T-helper 17 cell (primary cell): Measurements from ENCODE around the gene ZNF792. TPM values are rescaled to one million over a fixed set of nuclear protein-coding genes. Genes with fewer than 3 reads are reported as not detected.
A peak's percentile ranks its signal among the peaks of the same experiment; 100 is the strongest.
"Not testable (repeated sequence)": the region's sequence is repeated elsewhere in the genome, so short reads cannot be mapped to it uniquely, and the experiment has no call there.

Experiments
- ATAC-seq: fragments of 150-1000 bp; cut with Tn5 transposase; 2 replicates; pipeline ENCODE4 v1.10.0; 2021; ENCODE audit warnings: mild to moderate bottlenecking, moderate library complexity
- DNase-seq, 3 donors: peaks; one replicate each; pipeline versions ENCODE4 v3.0.0 to v3.0.0-alpha.2; 2020 to 2021
- H3K9me3 ChIP-seq: one replicate; pipeline ENCODE4 v1.7.0; 2013; ENCODE audit warnings: low read length, mild to moderate bottlenecking; ENCODE audit not compliant: control insufficient read depth, poor library complexity, severe bottlenecking
- H3K27ac Mint-ChIP-seq: one replicate; pipeline ENCODE4 v1.8.0; 2022; ENCODE audit warnings: mild to moderate bottlenecking, moderate library complexity, mixed read lengths
- H3K27me3 Mint-ChIP-seq: one replicate; pipeline ENCODE4 v1.8.0; 2022; ENCODE audit warnings: mixed read lengths
- H3K36me3 Mint-ChIP-seq: one replicate; pipeline ENCODE4 v1.8.0; 2022; ENCODE audit warnings: low read depth, mixed read lengths
- H3K4me1 Mint-ChIP-seq: one replicate; pipeline ENCODE4 v1.8.0; 2022; ENCODE audit warnings: mild to moderate bottlenecking, mixed read lengths
- H3K4me3 Mint-ChIP-seq: one replicate; pipeline ENCODE4 v1.8.0; 2022; ENCODE audit warnings: mild to moderate bottlenecking, moderate library complexity, mixed read lengths
- total RNA-seq, 4 donors: library from RNA in 2 of 4; stranded (reverse) in 2 of 4; gene quantifications; one replicate each; pipeline ENCODE4 v1.2.3 and lab custom pipeline; 2022 to 2026

Gene ZNF792
- total RNA-seq (10 to 100 TPM; 15.1 to 15.5 TPM), total RNA-seq (lab: John Stamatoyannopoulos, UW) (23.5 to 66.4 reads per million in 2 donors)

- Mint-ChIP-seq H3K4me1 (peaks cover 9% of the 10 kb centered on the region), H3K27ac (peak within 1 kb of the TSS; percentile 75), H3K4me3 (peak within 1 kb of the TSS; percentile 87), H3K36me3 (peaks cover 10% of the 10 kb centered on the region), H3K27me3 (no peaks in the 10 kb centered on the region)
- peak; percentile 15 to 32 (median 25) for DNase-seq
- peaks cover 26% of the 10 kb centered on the region for H3K9me3 ChIP-seq
- peak; percentile 64 for ATAC-seq
These were observed at the start of gene ZNF792 for GRCh38 chr19:34963573-34964406. Gene ZNF792 (minus strand): TSS chr19:34964229. CDS start chr19:34963662, 567 bp downstream.

- H3K27me3 Mint-ChIP-seq: no peaks in the 10 kb centered on the region
- peaks cover 6% of the 10 kb centered on the region for H3K36me3 Mint-ChIP-seq
- peak overlapping the region; percentile 98 for H3K27ac Mint-ChIP-seq
- H3K9me3 ChIP-seq: no peaks in the 10 kb centered on the region
- DNase-seq (peak; percentile 70 to 85 (median 81)), ATAC-seq (peak; percentile 81)
- H3K4me1 Mint-ChIP-seq: peaks cover 46% of the 10 kb centered on the region
- peak overlapping the region; percentile 95 for H3K4me3 Mint-ChIP-seq
These were observed 49.2 kb upstream of the ZNF792 start for GRCh38 chr19:35013041-35013819.

GRCh38 chr19:35011737-35012682 is 48.0 kb upstream of the ZNF792 start:
- H3K9me3 ChIP-seq: no peaks in the 10 kb centered on the region
- H3K27ac Mint-ChIP-seq: peak overlapping the region; percentile 98
- DNase-seq (no peak), ATAC-seq (no peak)
- no peaks in the 10 kb centered on the region for H3K27me3 Mint-ChIP-seq
- peaks cover 3% of the 10 kb centered on the region for H3K36me3 Mint-ChIP-seq
- H3K4me1 Mint-ChIP-seq: peaks cover 43% of the 10 kb centered on the region
- H3K4me3 Mint-ChIP-seq: peak overlapping the region; percentile 95

- Mint-ChIP-seq H3K36me3 (peaks cover 6% of the 10 kb centered on the region), H3K27me3 (no peaks in the 10 kb centered on the region), H3K4me3 (peak overlapping the region; percentile 82), H3K4me1 (peaks cover 50% of the 10 kb centered on the region), H3K27ac (peak overlapping the region; percentile 98)
- no peak for DNase-seq
- no peak for ATAC-seq
- H3K9me3 ChIP-seq: no peaks in the 10 kb centered on the region
These were observed 47.2 kb upstream of the ZNF792 start for GRCh38 chr19:35011091-35011689.

- peak overlapping the region; percentile 37 for H3K4me3 Mint-ChIP-seq
- DNase-seq (no peak), ATAC-seq (no peak)
- peaks cover 46% of the 10 kb centered on the region for H3K4me1 Mint-ChIP-seq
- H3K36me3 Mint-ChIP-seq: peaks cover 6% of the 10 kb centered on the region
- H3K9me3 ChIP-seq: no peaks in the 10 kb centered on the region
- no peaks in the 10 kb centered on the region for H3K27me3 Mint-ChIP-seq
- H3K27ac Mint-ChIP-seq: peak overlapping the region; percentile 98
These were observed 45.7 kb upstream of the ZNF792 start for GRCh38 chr19:35009424-35010415.

- no peak for ATAC-seq
- H3K36me3 Mint-ChIP-seq: peaks cover 6% of the 10 kb centered on the region
- H3K27ac Mint-ChIP-seq: peak overlapping the region; percentile 83
- H3K4me1 Mint-ChIP-seq: peaks cover 43% of the 10 kb centered on the region
- no peak for DNase-seq
- no peaks in the 10 kb centered on the region for H3K9me3 ChIP-seq
- no peak overlapping the region for H3K4me3 Mint-ChIP-seq
- no peaks in the 10 kb centered on the region for H3K27me3 Mint-ChIP-seq
These were observed 44.9 kb upstream of the ZNF792 start for GRCh38 chr19:35008891-35009341.

- DNase-seq, H3K36me3 Mint-ChIP-seq, ATAC-seq, H3K27me3 Mint-ChIP-seq, H3K9me3 ChIP-seq, H3K4me3 Mint-ChIP-seq: not testable (repeated sequence)
- Mint-ChIP-seq H3K27ac (peak overlapping the region; percentile 83), H3K4me1 (peaks cover 45% of the 10 kb centered on the region)
These were observed 43.4 kb upstream of the ZNF792 start for GRCh38 chr19:35007427-35007826.

GRCh38 chr19:35006999-35007365 is 43.0 kb upstream of the ZNF792 start:
- Mint-ChIP-seq H3K27me3 (no peaks in the 10 kb centered on the region), H3K4me1 (peaks cover 45% of the 10 kb centered on the region), H3K4me3 (no peak overlapping the region), H3K36me3 (peaks cover 9% of the 10 kb centered on the region), H3K27ac (peak overlapping the region; percentile 83)
- ATAC-seq (no peak), DNase-seq (no peak)
- H3K9me3 ChIP-seq: no peaks in the 10 kb centered on the region

- peaks cover 9% of the 10 kb centered on the region for H3K36me3 Mint-ChIP-seq
- DNase-seq (no peak), ATAC-seq (no peak)
- peak overlapping the region; percentile 83 for H3K27ac Mint-ChIP-seq
- no peak overlapping the region for H3K4me3 Mint-ChIP-seq
- H3K4me1 Mint-ChIP-seq: peaks cover 46% of the 10 kb centered on the region
- H3K9me3 ChIP-seq: no peaks in the 10 kb centered on the region
- H3K27me3 Mint-ChIP-seq: no peaks in the 10 kb centered on the region
These were observed 42.4 kb upstream of the ZNF792 start for GRCh38 chr19:35006342-35006998.

GRCh38 chr19:35006007-35006341 is 41.9 kb upstream of the ZNF792 start:
- not testable (repeated sequence) for H3K4me3 Mint-ChIP-seq, ATAC-seq, H3K27ac Mint-ChIP-seq, H3K27me3 Mint-ChIP-seq, H3K9me3 ChIP-seq, DNase-seq
- Mint-ChIP-seq H3K36me3 (peaks cover 13% of the 10 kb centered on the region), H3K4me1 (peaks cover 47% of the 10 kb centered on the region)

GRCh38 chr19:35005256-35005977 is 41.4 kb upstream of the ZNF792 start:
- H3K27ac Mint-ChIP-seq: no peak overlapping the region
- peaks cover 13% of the 10 kb centered on the region for H3K36me3 Mint-ChIP-seq
- no peak for ATAC-seq

More at GRCh38 chr19:35005256-35005977, 41.4 kb upstream of the ZNF792 start:
- H3K27me3 Mint-ChIP-seq: no peaks in the 10 kb centered on the region
- no peaks in the 10 kb centered on the region for H3K9me3 ChIP-seq
- peaks cover 45% of the 10 kb centered on the region for H3K4me1 Mint-ChIP-seq
- DNase-seq: no peak
- no peak overlapping the region for H3K4me3 Mint-ChIP-seq
